Hepatocyte (in vitro differentiated cells): Measurements from ENCODE around the gene MLKL. TPM values are rescaled to one million over a fixed set of nuclear protein-coding genes. Genes with fewer than 3 reads are reported as not detected.

ENCODE experiments used
- DNase-seq: peaks from one replicate; pipeline ENCODE4 v3.0.0-alpha.2; 2016; ENCODE audit warnings: low spot score
- H2AFZ ChIP-seq: fragments of 200-600 bp; sonication (generic); 2 replicates; pipeline ENCODE4 v1.6.0; 2016; ENCODE audit warnings: antibody characterized with exemption, mild to moderate bottlenecking
- H3K27ac ChIP-seq: fragments of 200-600 bp; sonication (generic); 2 replicates; pipeline ENCODE4 v1.5.1; 2016; ENCODE audit warnings: mild to moderate bottlenecking
- H3K27me3 ChIP-seq: fragments of 200-600 bp; sonication (generic); 2 replicates; pipeline ENCODE4 v1.6.1; 2016
- H3K36me3 ChIP-seq: fragments of 200-600 bp; sonication (generic); replicated peaks from 2 replicates; pipeline ENCODE4 v1.5.1; 2016; ENCODE audit warnings: low read depth; ENCODE audit not compliant: insufficient read depth
- H3K4me1 ChIP-seq: fragments of 200-600 bp; sonication (generic); 2 replicates; pipeline ENCODE4 v1.5.1; 2016; ENCODE audit warnings: mild to moderate bottlenecking, moderate library complexity; ENCODE audit not compliant: insufficient read depth
- H3K4me2 ChIP-seq: fragments of 200-600 bp; sonication (generic); 2 replicates; pipeline ENCODE4 v1.6.0; 2016
- H3K4me3 ChIP-seq: fragments of 200-600 bp; sonication (generic); 2 replicates; pipeline ENCODE4 v1.5.1; 2016; ENCODE audit warnings: mild to moderate bottlenecking
- H3K79me2 ChIP-seq: fragments of 200-600 bp; sonication (generic); 2 replicates; pipeline ENCODE4 v1.6.0; 2017; ENCODE audit warnings: mild to moderate bottlenecking
- H3K9me2 ChIP-seq: fragments of 200-600 bp; sonication (generic); replicated peaks from 2 replicates; pipeline ENCODE4 v1.6.0; 2017; ENCODE audit warnings: mild to moderate bottlenecking; ENCODE audit not compliant: insufficient read depth
- H3K9me3 ChIP-seq: fragments of 200-600 bp; sonication (generic); 2 replicates; pipeline ENCODE4 v1.5.1; 2016; ENCODE audit warnings: low read depth, mild to moderate bottlenecking
- H4K20me1 ChIP-seq: fragments of 200-600 bp; sonication (generic); 2 replicates; pipeline ENCODE4 v1.6.0; 2016; ENCODE audit warnings: mild to moderate bottlenecking; ENCODE audit not compliant: insufficient read depth, poor library complexity, severe bottlenecking
- EZH2 ChIP-seq: fragments of 200-600 bp; sonication (generic); IDR thresholded peaks from 2 replicates; pipeline ENCODE4 v1.6.1; 2016; ENCODE audit warnings: antibody characterized with exemption, mild to moderate bottlenecking, borderline replicate concordance
- EZH2phosphoT487 ChIP-seq: fragments of 200-600 bp; sonication (generic); IDR thresholded peaks from one replicate; pipeline ENCODE4 v1.6.1; 2018; ENCODE audit warnings: antibody characterized with exemption, mild to moderate bottlenecking, low read depth, moderate library complexity; ENCODE audit not compliant: unreplicated experiment, severe bottlenecking
- WGBS: methylation state at CpG from one replicate; pipeline ENCODE4 v1.1.6; 2016; ENCODE audit warnings: low lambda C conversion rate; ENCODE audit errors: missing lambda C conversion rate; 5-methylcytosine and 5-hydroxymethylcytosine counted together
- polyA plus RNA-seq: library from polyadenylated mRNA; unstranded; fragments of >200 nt; fragmentation: Nextera tagmentation; extraction: Ambion mirVana; gene quantifications from 2 replicates; pipeline ENCODE4 v1.2.1, GENCODE V29; 2016
- total RNA-seq: library from RNA; depleted of rRNA; stranded (reverse); fragments of >200 nt; gene quantifications from 2 replicates; pipeline ENCODE4 v1.2.3, GENCODE V29; 2014
- TF ChIP-seq, protein P1 (sequence below): fragments of 200-600 bp; sonication (generic); IDR thresholded peaks from 2 replicates; pipeline ENCODE4 v1.5.1; 2016; ENCODE audit warnings: antibody characterized with exemption, mild to moderate bottlenecking; ENCODE audit not compliant: poor library complexity

Gene MLKL
- total and polyA plus RNA-seq, 2 experiments from 2014 or later = 2.8 to 3.3 TPM

DNA sequence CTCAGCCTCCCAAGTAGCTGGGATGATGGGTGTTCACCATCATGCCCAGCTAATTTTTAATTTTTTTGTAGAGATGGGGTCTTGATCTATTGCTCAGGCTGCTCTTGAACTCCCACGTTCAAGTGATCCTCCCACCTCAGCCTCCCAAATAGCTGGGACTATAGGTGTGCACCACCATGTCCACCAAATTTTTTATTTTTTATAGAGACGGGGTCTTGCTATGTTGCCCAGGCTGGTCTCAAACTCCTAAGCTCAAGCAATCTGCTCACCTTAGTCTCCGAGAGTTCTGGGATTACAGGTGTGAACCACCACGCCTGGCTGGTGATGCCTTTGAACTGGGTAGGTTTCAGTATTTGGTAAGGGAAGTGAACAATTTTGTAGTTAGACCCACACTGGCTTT is 43.9 kb upstream of the MLKL start:
- Histone ChIP-seq H3K27me3 (no peaks in the 10 kb centered on the region), H3K36me3 (no peaks in the 10 kb centered on the region), H4K20me1 (no peaks in the 10 kb centered on the region), H3K4me1 (peaks cover 18% of the 10 kb centered on the region), H3K27ac (peak overlapping the region; percentile 92), H3K9me2 (no peaks in the 10 kb centered on the region), H3K4me3 (no peak overlapping the region), H2AFZ (no peak overlapping the region), H3K79me2 (no peaks in the 10 kb centered on the region), H3K4me2 (peak overlapping the region; percentile 56), H3K9me3 (no peaks in the 10 kb centered on the region)
- 96% methylated on average over 4 of the region's 4 CpGs for WGBS
- TF ChIP-seq, protein P1, sequence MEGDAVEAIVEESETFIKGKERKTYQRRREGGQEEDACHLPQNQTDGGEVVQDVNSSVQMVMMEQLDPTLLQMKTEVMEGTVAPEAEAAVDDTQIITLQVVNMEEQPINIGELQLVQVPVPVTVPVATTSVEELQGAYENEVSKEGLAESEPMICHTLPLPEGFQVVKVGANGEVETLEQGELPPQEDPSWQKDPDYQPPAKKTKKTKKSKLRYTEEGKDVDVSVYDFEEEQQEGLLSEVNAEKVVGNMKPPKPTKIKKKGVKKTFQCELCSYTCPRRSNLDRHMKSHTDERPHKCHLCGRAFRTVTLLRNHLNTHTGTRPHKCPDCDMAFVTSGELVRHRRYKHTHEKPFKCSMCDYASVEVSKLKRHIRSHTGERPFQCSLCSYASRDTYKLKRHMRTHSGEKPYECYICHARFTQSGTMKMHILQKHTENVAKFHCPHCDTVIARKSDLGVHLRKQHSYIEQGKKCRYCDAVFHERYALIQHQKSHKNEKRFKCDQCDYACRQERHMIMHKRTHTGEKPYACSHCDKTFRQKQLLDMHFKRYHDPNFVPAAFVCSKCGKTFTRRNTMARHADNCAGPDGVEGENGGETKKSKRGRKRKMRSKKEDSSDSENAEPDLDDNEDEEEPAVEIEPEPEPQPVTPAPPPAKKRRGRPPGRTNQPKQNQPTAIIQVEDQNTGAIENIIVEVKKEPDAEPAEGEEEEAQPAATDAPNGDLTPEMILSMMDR = no peak
- TF ChIP-seq EZH2phosphoT487 (no peak), EZH2 (no peak)
- DNase-seq = no peak

DNA sequence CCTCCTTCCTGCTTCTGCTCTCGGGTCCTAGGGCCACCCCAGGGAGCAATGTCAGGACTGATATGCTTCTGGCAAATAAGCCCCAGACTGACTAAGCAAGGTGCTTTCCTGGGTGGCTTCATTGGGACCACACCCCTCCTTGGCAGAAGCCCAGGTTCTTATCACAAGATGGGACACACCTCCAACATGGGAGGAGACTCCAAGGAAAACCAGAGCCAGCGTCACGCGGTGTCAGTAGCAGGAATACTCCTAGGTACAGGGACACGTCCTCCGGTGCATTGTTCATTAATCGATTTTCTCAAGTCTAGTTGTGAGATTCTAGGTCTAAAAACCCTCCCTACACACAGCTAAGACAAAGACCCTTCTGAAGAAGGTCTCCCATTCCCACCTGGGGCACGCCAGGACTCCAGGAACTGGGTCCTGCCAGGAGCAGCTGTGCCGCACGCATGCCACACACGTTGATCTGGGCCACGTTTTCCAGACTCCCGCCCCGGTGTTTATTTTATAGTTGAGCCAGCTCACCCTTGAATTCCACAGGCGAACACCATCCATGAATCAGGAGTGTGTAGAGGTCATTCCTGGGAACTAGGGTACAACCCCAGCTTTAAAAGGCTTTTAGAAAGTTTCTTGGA is 43.1 kb upstream of the MLKL start:
- H3K4me2 ChIP-seq = peak overlapping the region; percentile 66
- DNase-seq = peak; percentile 93
- H3K79me2 ChIP-seq = no peaks in the 10 kb centered on the region
- H3K36me3 ChIP-seq = no peaks in the 10 kb centered on the region
- peaks cover 18% of the 10 kb centered on the region for H3K4me1 ChIP-seq
- no peak for TF ChIP-seq EZH2
- TF ChIP-seq, protein P1 = no peak
- no peak for TF ChIP-seq EZH2phosphoT487
- no peaks in the 10 kb centered on the region for H3K27me3 ChIP-seq
- no peaks in the 10 kb centered on the region for H4K20me1 ChIP-seq
- H3K9me3 ChIP-seq = no peaks in the 10 kb centered on the region
- WGBS = 48% methylated on average over 15 of the region's 15 CpGs
- H2AFZ ChIP-seq = peak overlapping the region; percentile 6
- H3K9me2 ChIP-seq = no peaks in the 10 kb centered on the region
- no peak overlapping the region for H3K4me3 ChIP-seq
- H3K27ac ChIP-seq = peak overlapping the region; percentile 92

DNA sequence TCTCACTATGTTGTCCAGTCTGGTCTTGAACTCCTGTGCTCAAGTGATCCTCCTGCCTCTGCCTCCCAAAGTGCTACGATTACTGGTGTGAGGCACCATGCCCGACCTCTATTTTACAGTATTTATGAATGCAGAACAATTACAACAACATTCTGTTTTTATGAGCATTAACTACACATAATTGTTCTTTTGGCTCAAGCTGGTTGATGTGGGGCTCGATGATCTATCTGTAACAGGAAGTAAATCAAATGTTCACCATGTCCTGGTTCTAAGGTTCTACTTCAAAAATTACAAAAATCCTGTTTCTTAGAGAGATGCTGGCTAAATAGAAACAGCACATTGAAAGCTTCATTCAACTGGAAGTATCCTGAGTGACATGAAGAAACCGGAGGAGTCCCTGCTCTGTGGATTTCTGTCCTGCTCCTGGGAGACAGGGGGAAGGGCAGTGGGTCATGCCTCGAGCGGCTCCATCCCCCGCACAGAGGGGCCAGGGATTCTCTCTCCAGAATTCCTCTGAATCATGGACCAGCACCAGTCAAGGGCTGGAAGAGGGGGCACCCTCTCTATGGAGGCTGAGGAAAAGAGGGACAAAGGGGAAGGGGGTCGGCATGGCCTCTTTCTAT is 42.5 kb upstream of the MLKL start:
- Histone ChIP-seq H3K9me3 (no peaks in the 10 kb centered on the region), H3K4me2 (peak overlapping the region; percentile 66), H4K20me1 (no peaks in the 10 kb centered on the region), H3K4me1 (peaks cover 18% of the 10 kb centered on the region), H3K9me2 (no peaks in the 10 kb centered on the region), H3K27ac (peak overlapping the region; percentile 92), H3K27me3 (no peaks in the 10 kb centered on the region), H3K36me3 (no peaks in the 10 kb centered on the region), H3K4me3 (no peak overlapping the region), H3K79me2 (no peaks in the 10 kb centered on the region), H2AFZ (peak overlapping the region; percentile 6)
- DNase-seq = peak; percentile 37
- TF ChIP-seq EZH2phosphoT487 (no peak), EZH2 (no peak)
- TF ChIP-seq, protein P1 = no peak
- WGBS = 52% methylated on average over 8 of the region's 8 CpGs
